ENCODE data around the gene ORAI3.

DNA sequence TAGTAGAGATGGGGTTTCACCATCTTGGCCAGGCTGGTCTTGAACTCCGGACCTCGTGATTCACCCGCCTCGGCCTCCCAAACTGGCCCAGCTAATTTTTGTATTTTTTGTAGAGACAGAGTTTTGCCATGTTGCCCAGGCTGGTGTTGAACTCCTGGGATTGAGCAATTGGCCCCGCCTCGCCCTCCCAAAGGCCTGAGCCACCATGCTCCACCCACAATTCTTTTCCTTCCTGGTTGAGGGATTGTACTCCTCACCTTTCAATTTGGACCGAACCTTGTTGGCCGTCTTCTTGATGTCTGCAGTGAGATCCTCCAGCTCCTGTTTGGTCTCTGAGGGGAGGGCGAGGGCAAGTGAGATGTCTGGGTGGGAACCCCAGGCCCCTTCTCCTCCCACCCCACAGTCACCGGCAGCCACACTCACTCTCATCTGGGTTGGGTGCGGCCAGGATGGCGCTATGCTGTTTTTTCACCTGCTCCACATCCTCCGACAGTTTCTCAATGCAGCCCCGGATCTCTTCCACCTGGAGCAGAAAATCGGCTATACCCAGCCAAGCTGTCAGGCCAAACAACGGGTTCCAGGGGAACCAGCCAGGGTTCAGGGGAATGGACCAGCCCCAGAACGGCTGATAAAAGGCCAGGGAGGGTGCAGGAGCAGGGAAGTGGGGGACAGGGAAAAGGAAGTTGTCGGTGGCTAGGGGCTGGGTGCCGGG is 52.0 kb downstream of the ORAI3 start:
- TF ChIP-seq REST (IDR thresholded peaks at IDR 0.05; ENCODE audit: insufficient read depth in 1 of 2, low read depth in 2 of 2, low read length in 1 of 2) (no peak), POLR2AphosphoS5 (IDR thresholded peaks at IDR 0.05; ENCODE audit: low read depth, low read length) (no peak)

All from Panc1 (cell line).